Measurements from ENCODE around the gene UBE2I.
"Not testable (repeated sequence)": the region's sequence is repeated elsewhere in the genome, so short reads cannot be mapped to it uniquely, and the experiment has no call there.

- TF ChIP-seq EZH2 (IDR thresholded peaks at IDR 0.05); POLR2AphosphoS5 (IDR thresholded peaks at IDR 0.05; ENCODE audit: borderline replicate concordance, low read depth, low read length); FOXP2 (optimal IDR thresholded peaks at IDR 0.05; ENCODE audit: control extremely low read depth, extremely low read length, insufficient read depth): not testable (repeated sequence)
These were observed 19.5 kb downstream of the UBE2I start for GRCh38 chr16:1328961-1329360.

Measured in SK-N-MC (cell line).